D721Med (cell line): ENCODE results near the gene GYS2.

ENCODE experiments used
- DNase-seq: peaks from one replicate; pipeline ENCODE4 v3.0.0; 2011; ENCODE audit warnings: low spot score; ENCODE audit not compliant: insufficient read length
- FAIRE-seq: peaks from 2 replicates; lab custom pipeline; 2011; peaks lifted over from hg19 to GRCh38; lab: Jason Lieb, UNC
- TF ChIP-seq, protein P1 (sequence below): IDR thresholded peaks from 2 replicates; pipeline ENCODE4 v1.5.1; 2012; ENCODE audit warnings: mild to moderate bottlenecking, control low read depth; ENCODE audit not compliant: insufficient read depth; ENCODE audit errors: missing control alignments

GYS2 gene

DNA sequence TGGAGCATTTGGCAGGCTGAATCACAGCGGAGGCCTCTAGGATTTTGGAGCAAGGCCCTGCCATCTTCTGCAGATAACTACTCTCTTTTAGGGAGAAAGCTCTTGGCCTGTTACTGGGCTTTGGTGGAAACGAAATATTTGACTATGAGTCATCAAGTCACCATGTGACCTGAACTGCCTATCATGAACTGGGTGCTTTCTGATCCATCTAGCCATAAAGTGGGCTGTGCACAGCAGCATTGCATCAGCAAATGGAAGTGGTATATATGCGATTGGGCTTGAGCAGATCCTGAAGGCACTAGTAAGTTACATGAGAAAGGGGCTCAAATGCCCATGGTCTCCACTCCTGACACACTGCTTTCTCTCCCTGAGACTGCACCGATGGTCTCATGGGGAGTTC lies 21.1 kb downstream of the GYS2 start:
- FAIRE-seq (no peak), DNase-seq (no peak)
- TF ChIP-seq, protein P1, sequence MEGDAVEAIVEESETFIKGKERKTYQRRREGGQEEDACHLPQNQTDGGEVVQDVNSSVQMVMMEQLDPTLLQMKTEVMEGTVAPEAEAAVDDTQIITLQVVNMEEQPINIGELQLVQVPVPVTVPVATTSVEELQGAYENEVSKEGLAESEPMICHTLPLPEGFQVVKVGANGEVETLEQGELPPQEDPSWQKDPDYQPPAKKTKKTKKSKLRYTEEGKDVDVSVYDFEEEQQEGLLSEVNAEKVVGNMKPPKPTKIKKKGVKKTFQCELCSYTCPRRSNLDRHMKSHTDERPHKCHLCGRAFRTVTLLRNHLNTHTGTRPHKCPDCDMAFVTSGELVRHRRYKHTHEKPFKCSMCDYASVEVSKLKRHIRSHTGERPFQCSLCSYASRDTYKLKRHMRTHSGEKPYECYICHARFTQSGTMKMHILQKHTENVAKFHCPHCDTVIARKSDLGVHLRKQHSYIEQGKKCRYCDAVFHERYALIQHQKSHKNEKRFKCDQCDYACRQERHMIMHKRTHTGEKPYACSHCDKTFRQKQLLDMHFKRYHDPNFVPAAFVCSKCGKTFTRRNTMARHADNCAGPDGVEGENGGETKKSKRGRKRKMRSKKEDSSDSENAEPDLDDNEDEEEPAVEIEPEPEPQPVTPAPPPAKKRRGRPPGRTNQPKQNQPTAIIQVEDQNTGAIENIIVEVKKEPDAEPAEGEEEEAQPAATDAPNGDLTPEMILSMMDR: no peak

DNA sequence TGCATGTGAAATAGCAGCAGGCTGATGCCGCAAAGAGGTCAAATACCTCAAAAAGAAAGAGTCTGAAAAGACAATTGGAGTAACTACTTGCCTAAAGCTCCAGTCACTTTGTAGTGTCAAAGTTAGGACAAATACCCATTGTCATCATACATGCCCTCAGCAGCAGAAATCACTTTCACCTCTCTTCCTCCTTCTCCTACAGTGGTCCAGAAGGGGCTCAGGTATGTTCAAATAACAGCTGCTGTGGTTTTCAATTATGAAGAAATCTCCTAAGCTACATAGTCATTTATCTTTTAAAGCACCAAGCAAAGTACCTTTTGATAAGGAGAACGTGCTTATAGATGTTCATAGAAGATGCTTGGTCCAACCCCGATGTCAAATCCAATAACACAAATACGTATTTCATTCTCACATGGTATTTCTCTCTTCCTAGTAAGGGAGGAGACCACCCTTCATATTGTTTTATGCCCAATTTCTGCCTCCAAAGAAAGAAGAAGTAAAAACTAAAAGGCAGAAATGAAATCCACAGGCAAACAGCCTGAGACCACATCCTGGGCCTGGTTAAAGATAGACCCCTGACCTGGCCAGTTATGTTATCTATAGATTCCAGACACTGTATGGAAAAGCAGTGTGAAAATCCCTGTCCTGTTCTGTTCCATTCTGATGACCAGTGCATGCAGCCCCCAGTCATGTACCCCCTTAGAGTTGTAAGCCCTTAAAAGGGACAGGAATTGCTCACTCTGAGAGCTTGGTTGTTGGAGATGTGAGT lies 23.7 kb downstream of the GYS2 start:
- DNase-seq (no peak), FAIRE-seq (no peak)
- TF ChIP-seq, protein P1: no peak

DNA sequence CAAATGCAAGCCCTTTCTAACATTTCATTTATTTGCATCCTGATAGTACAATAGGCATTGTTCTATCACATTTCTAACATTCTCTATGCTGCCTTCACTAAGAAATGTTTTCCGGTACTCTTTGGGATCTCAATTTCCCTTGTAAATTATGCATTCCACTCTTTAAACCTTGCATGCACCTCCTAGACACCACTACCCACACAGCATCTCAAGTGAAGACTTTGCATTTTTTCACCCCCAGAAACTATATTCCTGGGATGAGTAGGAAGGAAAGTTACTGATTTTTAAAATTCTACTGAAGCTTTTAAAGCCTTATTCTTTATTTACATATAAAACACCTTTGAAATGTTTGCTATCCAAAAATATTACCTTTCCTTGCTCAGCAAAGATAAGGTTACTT lies 27.1 kb downstream of the GYS2 start:
- TF ChIP-seq, protein P1: no peak
- FAIRE-seq (no peak), DNase-seq (no peak)

DNA sequence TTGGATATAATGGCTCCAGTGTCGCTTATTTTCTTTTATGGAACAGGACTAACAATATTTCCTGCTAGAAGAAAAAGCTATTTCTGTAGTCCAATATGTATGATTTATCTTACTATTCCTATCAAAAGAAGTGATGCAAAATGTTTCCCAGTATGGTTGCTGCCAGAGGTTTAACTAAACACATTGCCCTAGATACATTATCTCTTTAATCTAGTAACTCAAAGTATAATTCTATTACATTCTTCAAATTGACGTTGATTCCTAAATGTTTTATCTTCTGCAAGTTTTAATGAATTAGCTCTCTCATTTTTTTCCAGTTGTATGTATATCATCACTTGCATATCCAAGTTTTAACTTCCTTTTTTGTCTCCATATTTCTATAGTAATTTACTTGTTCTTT lies 28.2 kb downstream of the GYS2 start:
- FAIRE-seq (no peak), DNase-seq (no peak)
- TF ChIP-seq, protein P1: no peak

DNA sequence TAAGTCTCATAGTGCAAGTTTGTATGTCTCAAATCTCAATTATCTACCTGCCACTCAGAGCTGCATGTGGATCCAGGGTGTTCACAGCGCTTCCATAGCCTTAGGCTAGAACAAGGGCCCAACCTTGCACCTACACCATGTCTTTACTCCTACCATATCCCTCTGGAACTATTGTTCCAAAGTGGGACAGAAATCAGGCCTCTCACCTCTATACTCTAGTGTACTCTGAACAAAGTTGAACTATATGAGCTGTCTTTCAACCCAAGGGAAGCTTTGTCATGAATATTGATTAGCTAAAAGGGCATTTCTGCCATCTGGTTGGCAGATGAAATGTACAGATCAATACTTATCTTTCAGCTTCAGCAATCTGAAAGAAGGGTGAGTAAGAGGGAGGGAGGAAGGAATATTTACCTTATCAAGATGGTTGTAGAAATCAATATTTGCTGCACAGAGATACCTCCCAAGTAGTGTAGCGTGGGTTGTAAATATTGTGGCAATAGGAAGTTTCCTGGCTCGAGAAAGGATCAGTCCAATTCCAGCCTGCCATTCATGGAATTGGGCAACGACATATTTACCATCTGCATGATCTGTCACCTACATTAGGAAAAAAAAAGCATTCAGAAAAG lies 30.8 kb downstream of the GYS2 start:
- DNase-seq (no peak), FAIRE-seq (no peak)
- TF ChIP-seq, protein P1: no peak

DNA sequence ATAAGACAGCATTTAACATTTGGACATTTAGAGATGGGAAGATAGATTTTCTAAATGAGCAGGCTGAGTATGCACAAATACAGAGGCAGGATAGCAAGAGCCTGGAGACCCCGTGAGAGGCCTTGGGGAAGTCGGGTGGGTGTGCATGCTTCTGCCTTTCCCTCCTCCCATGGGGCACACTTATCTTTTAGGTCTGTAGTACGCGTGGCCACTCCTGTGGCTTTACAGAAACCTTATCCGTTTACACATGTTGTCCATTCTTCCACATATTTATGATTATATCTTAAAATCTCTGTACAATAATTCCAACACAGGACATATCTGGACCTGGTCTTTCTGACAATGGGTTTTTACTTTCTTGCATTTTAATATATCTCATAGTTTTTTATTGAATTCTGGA lies 33.6 kb downstream of the GYS2 start:
- FAIRE-seq: no peak
- TF ChIP-seq, protein P1: no peak
- no peak for DNase-seq

DNA sequence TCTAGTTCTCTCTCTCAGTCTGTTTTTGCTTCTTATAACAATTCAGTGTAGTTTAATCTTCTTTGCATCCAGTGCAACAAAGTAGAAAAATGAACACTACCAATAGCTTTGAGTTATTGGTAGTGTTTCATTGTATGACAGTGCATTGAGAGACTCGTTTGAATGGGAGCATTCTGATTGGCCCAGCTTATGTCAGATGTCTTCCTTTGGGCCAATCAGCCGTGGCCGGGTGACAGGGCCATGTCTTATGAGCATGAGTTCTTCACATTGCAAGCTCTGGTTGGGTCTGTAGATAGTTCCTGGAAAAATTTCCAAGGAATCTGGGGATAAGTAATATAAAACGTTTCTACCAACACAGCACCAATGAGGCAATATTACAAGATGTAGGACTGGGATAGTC lies 36.5 kb downstream of the GYS2 start:
- FAIRE-seq (no peak), DNase-seq (no peak)
- TF ChIP-seq, protein P1: no peak
